Mesenchymal stem cell (in vitro differentiated cells and primary cell): ENCODE measurements around the gene GABRA1.

Experiments
- DNase-seq: peaks from one replicate; pipeline ENCODE4 v3.0.0-alpha.2; 2013
- H2AFZ ChIP-seq: one replicate; pipeline ENCODE4 v1.6.1; 2013; ENCODE audit warnings: low read depth, mild to moderate bottlenecking, control low read depth, inconsistent platforms, low read length, moderate library complexity
- H2AK5ac ChIP-seq: 2 replicates; pipeline ENCODE4 v1.6.1; 2013; ENCODE audit warnings: low read length, moderate library complexity, mild to moderate bottlenecking, inconsistent platforms; ENCODE audit not compliant: severe bottlenecking
- H2BK120ac ChIP-seq: one replicate; pipeline ENCODE4 v1.6.1; 2013; ENCODE audit warnings: low read depth, mild to moderate bottlenecking, inconsistent platforms, low read length, moderate library complexity
- H2BK12ac ChIP-seq, 2 experiments: one replicate each; pipeline ENCODE4 v1.6.1; 2013; ENCODE audit warnings: inconsistent platforms in 2 of 2, low read length in 2 of 2, mild to moderate bottlenecking in 2 of 2, moderate library complexity in 2 of 2, control low read depth in 1 of 2
- H2BK15ac ChIP-seq: one replicate; pipeline ENCODE4 v1.6.1; 2013; ENCODE audit warnings: mild to moderate bottlenecking, low read depth, inconsistent platforms; ENCODE audit not compliant: poor library complexity, severe bottlenecking
- H2BK5ac ChIP-seq: 2 replicates; pipeline ENCODE4 v1.6.1; 2013; ENCODE audit warnings: low read depth, mild to moderate bottlenecking, low read length, control low read depth, inconsistent platforms; ENCODE audit not compliant: poor library complexity, severe bottlenecking
- H3K14ac ChIP-seq, 2 experiments: one replicate each; pipeline ENCODE4 v1.6.1; 2013; ENCODE audit warnings: inconsistent platforms in 2 of 2, low read length in 2 of 2, control low read depth in 1 of 2, mild to moderate bottlenecking in 1 of 2, moderate library complexity in 1 of 2
- H3K18ac ChIP-seq, 2 experiments: one replicate each; pipeline ENCODE4 v1.6.1; 2013; ENCODE audit warnings: inconsistent platforms in 2 of 2, low read length in 2 of 2, control low read depth in 1 of 2, low read depth in 1 of 2, mild to moderate bottlenecking in 1 of 2
- H3K23ac ChIP-seq, 2 experiments: one replicate each; pipeline ENCODE4 v1.6.1; 2013; ENCODE audit warnings: inconsistent platforms in 2 of 2, low read length in 2 of 2, mild to moderate bottlenecking in 2 of 2, moderate library complexity in 2 of 2, control low read depth in 1 of 2
- H3K27ac ChIP-seq: 2 replicates; pipeline ENCODE4 v1.5.1; 2013; ENCODE audit warnings: mild to moderate bottlenecking, moderate library complexity, low read length, control low read depth, inconsistent platforms; ENCODE audit not compliant: poor library complexity, severe bottlenecking
- H3K27me3 ChIP-seq, 2 experiments: 2 replicates each; pipeline versions ENCODE4 v1.6.1 to v1.7.0; 2013; ENCODE audit warnings: low read length in 2 of 2, mild to moderate bottlenecking in 2 of 2, moderate library complexity in 2 of 2, control low read depth in 1 of 2, inconsistent platforms in 1 of 2; ENCODE audit not compliant: control insufficient read depth in 1 of 2, insufficient read depth in 1 of 2
- H3K36me3 ChIP-seq, 2 experiments: 2 replicates each; pipeline versions ENCODE4 v1.6.1 to v1.7.0; 2013; ENCODE audit warnings: low read length in 2 of 2, control low read depth in 1 of 2, inconsistent platforms in 1 of 2, low read depth in 1 of 2, mild to moderate bottlenecking in 1 of 2; ENCODE audit not compliant: insufficient read depth in 2 of 2, control insufficient read depth in 1 of 2
- H3K4ac ChIP-seq, 2 experiments: one replicate each; pipeline ENCODE4 v1.6.1; 2013; ENCODE audit warnings: inconsistent platforms in 2 of 2, low read length in 2 of 2, mild to moderate bottlenecking in 2 of 2, moderate library complexity in 2 of 2, control low read depth in 1 of 2, low read depth in 1 of 2
- H3K4me1 ChIP-seq: 2 replicates; pipeline ENCODE4 v1.6.1; 2013; ENCODE audit warnings: low read depth, low read length, control low read depth; ENCODE audit not compliant: control insufficient read depth, insufficient read depth
- H3K4me2 ChIP-seq: 2 replicates; pipeline ENCODE4 v1.6.1; 2013; ENCODE audit warnings: low read length, mild to moderate bottlenecking, inconsistent platforms; ENCODE audit not compliant: poor library complexity, severe bottlenecking
- H3K4me3 ChIP-seq, 2 experiments: 2 replicates each; pipeline versions ENCODE4 v1.5.1 to v1.7.0; 2013; ENCODE audit warnings: low read length in 2 of 2, mild to moderate bottlenecking in 2 of 2, control low read depth in 1 of 2, low read depth in 1 of 2; ENCODE audit not compliant: insufficient read depth in 1 of 2
- H3K79me1 ChIP-seq: replicated peaks from 2 replicates; pipeline ENCODE4 v1.6.1; 2013; ENCODE audit warnings: mild to moderate bottlenecking, control low read depth, low read length, inconsistent platforms; ENCODE audit not compliant: poor library complexity, severe bottlenecking
- H3K9ac ChIP-seq: 2 replicates; pipeline ENCODE4 v1.7.0; 2013; ENCODE audit warnings: mild to moderate bottlenecking, low read length, moderate library complexity
- H3K9me3 ChIP-seq: 2 replicates; pipeline ENCODE4 v1.7.0; 2013; ENCODE audit warnings: mild to moderate bottlenecking, low read length; ENCODE audit not compliant: control insufficient read depth
- H4K8ac ChIP-seq: one replicate; pipeline ENCODE4 v1.6.1; 2013; ENCODE audit warnings: inconsistent platforms, mild to moderate bottlenecking, low read length, moderate library complexity
- H4K91ac ChIP-seq: one replicate; pipeline ENCODE4 v1.6.1; 2013; ENCODE audit warnings: mild to moderate bottlenecking, low read length, inconsistent platforms
- WGBS: methylation state at CpG from one replicate; pipeline ENCODE4 v1.1.7; 2013; ENCODE audit warnings: mixed read lengths; 5-methylcytosine and 5-hydroxymethylcytosine counted together

GABRA1 gene

DNA sequence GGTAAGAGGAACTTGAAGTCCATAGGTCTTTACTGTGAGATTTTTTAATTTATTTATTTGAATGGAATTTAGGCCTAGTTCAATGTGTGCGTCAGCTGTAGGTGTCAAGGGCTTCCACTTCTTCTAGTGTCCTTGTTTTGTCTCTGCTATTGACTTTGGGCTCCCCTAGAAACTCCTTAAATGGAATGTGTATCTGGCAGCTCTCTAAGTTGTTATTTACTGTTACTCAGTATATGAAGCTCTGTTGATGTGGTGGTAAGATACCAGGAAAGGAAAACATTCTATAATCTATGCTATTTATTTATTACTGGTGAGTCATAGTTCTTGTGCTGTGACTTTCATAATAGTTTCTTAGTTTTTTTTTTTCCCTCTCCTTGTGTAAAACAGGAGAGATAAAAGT, 97.1 kb downstream of the GABRA1 start:
- H3K9me3 ChIP-seq = no peaks in the 10 kb centered on the region
- no peak overlapping the region for H3K27ac ChIP-seq
- no peaks in the 10 kb centered on the region for H3K27me3 ChIP-seq
- H4K8ac ChIP-seq = no peak overlapping the region
- no peaks in the 10 kb centered on the region for H3K36me3 ChIP-seq
- no peak overlapping the region for H3K4me2 ChIP-seq
- H2BK5ac ChIP-seq = no peak overlapping the region
- no peak overlapping the region for H3K4me3 ChIP-seq
- H3K79me1 ChIP-seq = no peaks in the 10 kb centered on the region
- no peak overlapping the region for H2AK5ac ChIP-seq
- no peak overlapping the region for H2BK12ac ChIP-seq
- no peak overlapping the region for H3K9ac ChIP-seq
- H3K4me1 ChIP-seq = no peaks in the 10 kb centered on the region
- no peak overlapping the region for H2BK15ac ChIP-seq
- WGBS = 92% methylated on average over 1 of the region's 1 CpG
- no peak for DNase-seq
- no peak overlapping the region for H2AFZ ChIP-seq
- H3K18ac ChIP-seq = no peak overlapping the region
- H3K4ac ChIP-seq = no peak overlapping the region
- no peak overlapping the region for H3K23ac ChIP-seq
- H3K14ac ChIP-seq = no peak overlapping the region
- no peak overlapping the region for H4K91ac ChIP-seq
- H2BK120ac ChIP-seq = no peak overlapping the region

DNA sequence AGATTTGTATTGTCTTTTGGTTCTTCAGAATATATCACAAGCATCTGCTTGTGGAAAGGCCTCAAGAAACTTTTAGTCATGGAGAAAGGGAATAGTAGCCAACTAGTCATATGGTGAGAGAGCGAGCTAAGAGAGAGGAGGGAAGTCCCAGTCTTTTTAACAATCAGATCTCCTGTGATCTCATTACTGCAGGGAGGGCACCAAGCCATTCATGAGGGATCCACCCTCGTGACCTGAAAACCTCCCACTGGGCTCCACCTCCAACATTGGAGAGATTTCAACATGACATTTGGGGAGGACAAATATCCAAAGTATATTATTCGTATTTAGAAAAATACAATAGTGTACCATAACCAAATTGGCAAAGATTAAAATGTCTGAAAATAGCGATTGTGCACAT, 99.0 kb downstream of the GABRA1 start:
- H3K27ac ChIP-seq = no peak overlapping the region
- no peak overlapping the region for H3K4me2 ChIP-seq
- no peak overlapping the region for H2AFZ ChIP-seq
- H2AK5ac ChIP-seq = no peak overlapping the region
- no peak overlapping the region for H3K18ac ChIP-seq
- no peaks in the 10 kb centered on the region for H3K27me3 ChIP-seq
- no peaks in the 10 kb centered on the region for H3K79me1 ChIP-seq
- H3K23ac ChIP-seq = no peak overlapping the region
- no peak overlapping the region for H4K91ac ChIP-seq
- no peak overlapping the region for H2BK12ac ChIP-seq
- no peak overlapping the region for H2BK120ac ChIP-seq
- 80% methylated on average over 1 of the region's 4 CpGs for WGBS
- no peak overlapping the region for H2BK15ac ChIP-seq
- no peaks in the 10 kb centered on the region for H3K36me3 ChIP-seq
- no peak overlapping the region for H3K4ac ChIP-seq
- no peak overlapping the region for H3K14ac ChIP-seq
- H2BK5ac ChIP-seq = no peak overlapping the region
- no peak for DNase-seq
- H3K9me3 ChIP-seq = no peaks in the 10 kb centered on the region
- H3K4me1 ChIP-seq = no peaks in the 10 kb centered on the region
- H3K9ac ChIP-seq = no peak overlapping the region
- no peak overlapping the region for H3K4me3 ChIP-seq
- no peak overlapping the region for H4K8ac ChIP-seq
